Mammary epithelial cell (primary cell): Measurements from ENCODE around the gene TCF4.

ENCODE experiments used
- EZH2 ChIP-seq: IDR thresholded peaks from 2 replicates; pipeline ENCODE4 v1.6.1; 2012; ENCODE audit warnings: low read length, inconsistent platforms, borderline replicate concordance
- TF ChIP-seq, protein P1 (sequence below), 2 donors: IDR thresholded peaks in 1 of 2; conservative IDR thresholded peaks in 1 of 2; 2 replicates each; pipeline ENCODE4 v1.5.1; 2011 to 2012; ENCODE audit warnings: inconsistent platforms in 2 of 2, low read length in 2 of 2, mild to moderate bottlenecking in 2 of 2, control low read depth in 1 of 2, low read depth in 1 of 2; ENCODE audit not compliant: insufficient read depth in 1 of 2; ENCODE audit errors: extremely low read depth in 1 of 2

DNA sequence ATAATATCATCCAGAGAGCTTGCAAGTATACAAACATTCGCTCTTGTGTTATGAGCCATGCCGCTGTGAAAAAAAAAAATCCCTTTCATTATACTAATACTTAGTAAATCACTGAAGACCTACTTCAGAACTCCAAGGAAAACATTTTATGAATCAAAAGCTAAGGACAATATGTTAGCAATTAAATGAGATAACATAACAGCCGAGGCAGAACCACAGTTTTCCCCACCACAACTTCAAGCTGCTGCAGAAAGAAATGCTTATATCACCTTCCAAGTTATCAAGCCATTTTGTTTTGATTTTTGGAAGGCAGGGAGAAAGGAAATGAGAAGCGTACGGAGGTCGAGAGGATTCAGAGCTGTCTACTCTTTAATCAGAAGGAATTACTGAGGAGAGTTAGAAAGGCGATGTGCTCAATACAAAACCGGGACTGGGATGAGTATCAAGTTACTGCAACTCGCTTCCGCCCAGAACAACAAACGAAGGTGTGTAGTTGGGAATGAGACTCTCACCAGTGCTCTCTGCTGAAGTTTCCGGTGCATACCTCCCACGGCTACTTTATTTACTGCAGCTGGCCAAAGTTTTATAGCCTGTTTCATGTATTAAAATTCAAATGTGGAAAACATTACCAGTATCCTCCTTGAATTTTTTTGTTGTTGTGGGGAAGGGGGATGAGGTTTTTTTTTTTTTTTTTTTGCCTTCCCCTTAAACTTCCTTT, 336.6 kb downstream of the TCF4 start:
- no peak for TF ChIP-seq EZH2
- TF ChIP-seq, protein P1, sequence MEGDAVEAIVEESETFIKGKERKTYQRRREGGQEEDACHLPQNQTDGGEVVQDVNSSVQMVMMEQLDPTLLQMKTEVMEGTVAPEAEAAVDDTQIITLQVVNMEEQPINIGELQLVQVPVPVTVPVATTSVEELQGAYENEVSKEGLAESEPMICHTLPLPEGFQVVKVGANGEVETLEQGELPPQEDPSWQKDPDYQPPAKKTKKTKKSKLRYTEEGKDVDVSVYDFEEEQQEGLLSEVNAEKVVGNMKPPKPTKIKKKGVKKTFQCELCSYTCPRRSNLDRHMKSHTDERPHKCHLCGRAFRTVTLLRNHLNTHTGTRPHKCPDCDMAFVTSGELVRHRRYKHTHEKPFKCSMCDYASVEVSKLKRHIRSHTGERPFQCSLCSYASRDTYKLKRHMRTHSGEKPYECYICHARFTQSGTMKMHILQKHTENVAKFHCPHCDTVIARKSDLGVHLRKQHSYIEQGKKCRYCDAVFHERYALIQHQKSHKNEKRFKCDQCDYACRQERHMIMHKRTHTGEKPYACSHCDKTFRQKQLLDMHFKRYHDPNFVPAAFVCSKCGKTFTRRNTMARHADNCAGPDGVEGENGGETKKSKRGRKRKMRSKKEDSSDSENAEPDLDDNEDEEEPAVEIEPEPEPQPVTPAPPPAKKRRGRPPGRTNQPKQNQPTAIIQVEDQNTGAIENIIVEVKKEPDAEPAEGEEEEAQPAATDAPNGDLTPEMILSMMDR (conservative IDR thresholded peaks at IDR 0.05 in 1 of 2, IDR thresholded peaks at IDR 0.05 in 1 of 2; ENCODE audit: extremely low read depth in 1 of 2, insufficient read depth in 1 of 2, low read depth in 1 of 2, low read length in 2 of 2) = no peak
